22Rv1 (cell line): ENCODE measurements around the gene KCNA10.

Source experiments
- ZFX ChIP-seq: fragments of 450-650 bp; IDR thresholded peaks from 2 replicates; pipeline ENCODE4 v1.6.1; 2017; ENCODE audit warnings: antibody characterized with exemption, borderline replicate concordance
- TF ChIP-seq, protein P1 (sequence below): fragments of 450-650 bp; IDR thresholded peaks from 2 replicates; pipeline ENCODE4 v1.5.1; 2017; ENCODE audit warnings: mild to moderate bottlenecking

DNA sequence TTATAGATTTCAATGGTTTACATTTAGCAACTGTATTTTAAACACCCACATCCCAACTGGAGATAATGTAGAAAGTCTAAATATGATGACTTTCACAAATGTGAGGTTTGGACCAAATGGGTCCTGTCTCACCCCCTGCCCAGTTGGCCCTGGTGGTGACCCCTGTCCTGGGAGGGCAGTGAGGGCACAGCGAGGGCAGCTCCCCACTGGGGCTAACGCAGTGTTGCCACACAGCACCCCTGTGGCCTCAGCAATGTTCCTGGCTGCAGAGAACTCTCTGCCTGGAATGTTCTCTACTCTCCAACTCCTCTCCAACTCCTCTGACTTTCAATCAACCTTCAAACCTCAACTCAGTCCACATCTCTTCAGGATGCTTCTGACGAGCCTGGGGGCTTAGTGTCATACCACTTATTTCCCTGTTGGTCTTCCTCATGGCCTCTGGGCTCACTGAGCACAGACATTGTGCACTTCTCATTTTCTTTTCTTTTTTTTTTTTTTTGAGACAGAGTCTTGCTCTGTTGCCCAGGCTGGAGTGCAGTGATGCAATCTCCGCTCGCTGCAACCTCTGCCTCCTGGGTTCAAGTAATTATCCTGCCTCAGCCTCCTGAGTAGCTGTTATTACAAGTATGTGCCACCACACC is 25.8 kb downstream of the KCNA10 start:
- TF ChIP-seq, protein P1, sequence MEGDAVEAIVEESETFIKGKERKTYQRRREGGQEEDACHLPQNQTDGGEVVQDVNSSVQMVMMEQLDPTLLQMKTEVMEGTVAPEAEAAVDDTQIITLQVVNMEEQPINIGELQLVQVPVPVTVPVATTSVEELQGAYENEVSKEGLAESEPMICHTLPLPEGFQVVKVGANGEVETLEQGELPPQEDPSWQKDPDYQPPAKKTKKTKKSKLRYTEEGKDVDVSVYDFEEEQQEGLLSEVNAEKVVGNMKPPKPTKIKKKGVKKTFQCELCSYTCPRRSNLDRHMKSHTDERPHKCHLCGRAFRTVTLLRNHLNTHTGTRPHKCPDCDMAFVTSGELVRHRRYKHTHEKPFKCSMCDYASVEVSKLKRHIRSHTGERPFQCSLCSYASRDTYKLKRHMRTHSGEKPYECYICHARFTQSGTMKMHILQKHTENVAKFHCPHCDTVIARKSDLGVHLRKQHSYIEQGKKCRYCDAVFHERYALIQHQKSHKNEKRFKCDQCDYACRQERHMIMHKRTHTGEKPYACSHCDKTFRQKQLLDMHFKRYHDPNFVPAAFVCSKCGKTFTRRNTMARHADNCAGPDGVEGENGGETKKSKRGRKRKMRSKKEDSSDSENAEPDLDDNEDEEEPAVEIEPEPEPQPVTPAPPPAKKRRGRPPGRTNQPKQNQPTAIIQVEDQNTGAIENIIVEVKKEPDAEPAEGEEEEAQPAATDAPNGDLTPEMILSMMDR = no peak
- TF ChIP-seq ZFX = no peak
